NCI-H1092 (cell line): ENCODE data around the gene CPNE4.

Experiments
- DNase-seq: peaks from one replicate; lab custom pipeline; 2025; lab: John Stamatoyannopoulos, UW

The CPNE4 gene

DNA sequence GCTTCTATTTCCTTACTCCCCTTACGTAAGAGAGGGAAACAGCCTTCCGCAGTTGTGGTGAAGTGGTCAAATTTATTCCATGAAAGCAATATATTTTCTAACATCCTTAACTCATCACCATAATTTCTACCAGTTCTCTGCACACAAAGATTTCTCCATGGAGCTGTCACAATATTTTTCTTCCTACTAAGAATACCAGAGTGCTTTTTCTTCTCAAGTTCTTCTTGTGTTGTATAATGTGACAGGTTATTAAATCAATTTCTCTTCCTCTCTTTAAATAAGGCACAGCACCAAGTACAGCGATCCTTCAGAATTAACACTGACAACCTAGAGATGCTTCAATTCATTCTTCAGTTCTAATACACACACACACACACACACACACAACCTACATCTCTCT, 153.0 kb downstream of the CPNE4 start:
- DNase-seq, result no peak

DNA sequence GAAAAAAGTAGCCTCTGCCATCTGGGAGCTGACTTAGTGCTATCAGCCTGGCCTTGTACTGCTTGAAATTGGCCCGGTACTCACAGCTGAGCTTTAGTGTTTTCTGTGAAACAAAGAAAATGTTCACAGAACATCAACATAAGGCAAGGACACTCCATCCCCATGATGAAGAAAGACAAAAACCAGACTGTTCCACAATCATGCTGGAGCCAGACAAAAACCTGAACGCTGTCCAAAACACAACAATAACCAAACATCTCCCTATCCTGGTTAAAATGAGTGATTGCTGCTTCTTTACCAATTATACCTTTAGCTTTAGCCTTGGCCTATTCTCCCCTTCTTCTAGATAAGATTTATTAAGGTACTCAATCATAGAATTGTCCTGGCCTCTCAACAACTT, 153.9 kb downstream of the CPNE4 start:
- no peak for DNase-seq

DNA sequence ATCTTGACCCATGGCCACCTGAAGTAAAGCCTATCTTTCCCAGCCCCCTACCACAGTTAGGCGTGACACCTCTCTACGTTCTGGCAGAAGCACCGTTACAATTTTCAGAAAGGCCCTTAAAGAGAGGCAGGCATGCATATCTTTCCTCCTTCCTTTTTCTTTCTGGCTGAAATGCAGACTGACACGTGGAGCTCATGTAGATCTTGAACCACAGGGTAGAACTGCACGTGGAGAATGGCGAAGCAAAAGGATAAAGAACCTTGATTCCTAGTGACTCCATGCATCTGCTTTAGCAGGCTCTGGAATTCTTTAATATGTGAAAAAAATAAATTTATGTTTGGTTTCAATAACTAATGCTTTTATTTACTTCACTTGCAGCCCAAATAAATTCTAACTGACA, 166.6 kb downstream of the CPNE4 start:
- DNase-seq, result no peak

DNA sequence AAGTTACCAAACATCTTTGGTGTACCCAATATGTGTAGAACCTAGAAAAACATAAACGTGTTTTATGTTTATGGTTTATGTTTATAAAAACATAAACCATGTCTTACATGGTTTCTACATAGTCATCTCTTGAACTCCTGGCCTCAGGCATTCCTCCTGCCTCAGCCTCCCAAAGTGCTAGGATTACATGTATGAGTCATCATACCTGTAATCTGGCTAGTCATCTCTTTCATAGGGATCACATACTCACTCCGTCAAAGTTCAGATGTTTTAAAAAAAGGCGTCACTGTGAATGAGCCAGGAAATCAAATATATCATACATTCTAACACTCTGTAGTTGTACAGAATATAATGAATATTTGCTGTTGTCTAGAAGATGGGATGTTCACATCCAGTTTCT, 178.6 kb downstream of the CPNE4 start:
- no peak for DNase-seq

DNA sequence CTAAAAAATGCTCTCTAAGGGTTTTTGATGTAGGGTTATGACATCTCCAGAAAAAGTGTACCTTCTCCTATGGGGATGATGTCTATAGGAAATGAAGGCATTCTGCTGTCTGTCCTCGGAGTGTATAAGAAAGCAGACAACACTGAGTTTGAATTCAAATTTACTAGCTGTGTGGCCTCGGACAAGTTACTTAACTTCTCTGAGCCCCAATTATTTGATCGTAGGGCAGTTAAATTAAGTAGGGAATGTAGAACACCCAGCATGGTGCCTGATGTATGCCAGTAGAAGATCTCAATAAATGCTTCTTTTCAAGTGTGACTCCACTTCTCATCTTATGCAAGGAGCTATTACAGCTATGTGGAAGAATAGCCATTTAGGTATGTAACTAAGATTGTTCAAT, 184.6 kb downstream of the CPNE4 start:
- DNase-seq, result no peak

DNA sequence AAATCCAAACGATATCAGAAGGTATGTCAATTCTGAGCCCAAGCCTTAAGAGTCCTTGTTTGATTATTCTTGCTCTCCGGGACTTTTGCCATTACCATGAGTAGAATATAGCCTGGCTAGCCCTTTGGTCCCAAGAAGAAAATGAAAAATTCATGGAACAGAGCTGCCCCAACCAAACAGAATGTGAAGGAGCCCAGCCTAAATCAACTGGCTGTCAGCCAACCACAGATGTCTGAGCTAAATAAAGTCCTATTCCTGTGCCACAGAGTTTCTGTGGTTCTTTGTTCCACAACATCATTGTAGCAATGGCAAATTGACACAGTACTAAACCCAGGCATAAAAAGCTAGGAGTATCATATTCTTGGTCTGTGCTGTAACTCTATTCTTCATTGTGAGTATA, 185.2 kb downstream of the CPNE4 start:
- DNase-seq, result no peak

DNA sequence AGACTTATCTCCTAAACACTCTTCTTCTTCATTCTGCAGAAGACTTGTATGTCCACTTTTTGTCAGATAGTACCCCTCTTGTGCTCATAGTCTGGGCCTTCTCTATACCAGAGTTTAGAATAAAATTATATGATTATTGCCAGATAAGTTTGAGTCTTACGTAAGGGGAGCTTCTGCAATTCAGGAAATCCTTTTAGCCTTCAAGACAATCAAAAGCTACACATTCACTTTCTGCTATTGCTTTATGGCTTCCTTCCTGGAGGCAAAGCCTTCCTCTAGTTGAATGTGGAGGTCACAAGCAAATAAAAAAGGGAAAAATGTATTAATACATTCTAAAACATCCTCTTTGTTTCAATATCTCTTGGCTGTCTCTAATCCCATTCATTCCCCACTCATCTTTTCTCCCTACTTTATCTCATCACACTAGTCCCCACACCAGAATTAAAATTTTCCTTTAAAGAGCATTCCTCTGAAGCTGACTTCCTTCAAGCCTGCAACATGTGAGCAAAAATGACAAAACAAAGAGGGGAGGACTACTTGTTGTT, 186.8 kb downstream of the CPNE4 start:
- no peak for DNase-seq

DNA sequence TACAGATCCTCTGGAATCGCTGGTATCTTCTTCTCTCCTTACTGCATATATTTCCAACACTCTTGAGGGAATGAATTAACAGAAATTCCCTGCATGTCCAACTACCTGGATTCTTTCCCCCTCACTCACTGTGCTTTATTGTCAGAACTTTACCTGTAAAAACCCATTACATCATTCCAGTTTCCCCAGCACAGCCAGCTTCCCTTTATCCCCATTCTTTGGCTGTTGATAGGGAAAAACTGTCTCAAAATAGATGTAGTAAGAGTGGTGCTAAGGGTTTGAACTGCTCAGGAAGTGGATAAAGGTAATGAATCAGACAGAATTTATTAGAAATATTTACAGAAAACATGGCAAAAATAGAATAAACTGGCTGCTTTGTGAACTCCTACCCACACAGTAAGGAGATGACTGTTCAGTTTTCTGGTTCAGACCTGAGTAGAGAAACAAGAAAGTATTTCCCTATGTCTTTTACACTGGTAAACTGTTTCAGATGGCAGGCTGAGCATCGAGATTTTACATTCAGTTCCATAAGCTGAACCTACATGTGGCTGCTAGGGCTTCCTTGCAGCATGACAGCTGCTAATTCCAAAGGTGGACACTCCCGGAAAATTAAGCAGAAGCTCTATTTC, 188.4 kb downstream of the CPNE4 start:
- DNase-seq, result no peak

DNA sequence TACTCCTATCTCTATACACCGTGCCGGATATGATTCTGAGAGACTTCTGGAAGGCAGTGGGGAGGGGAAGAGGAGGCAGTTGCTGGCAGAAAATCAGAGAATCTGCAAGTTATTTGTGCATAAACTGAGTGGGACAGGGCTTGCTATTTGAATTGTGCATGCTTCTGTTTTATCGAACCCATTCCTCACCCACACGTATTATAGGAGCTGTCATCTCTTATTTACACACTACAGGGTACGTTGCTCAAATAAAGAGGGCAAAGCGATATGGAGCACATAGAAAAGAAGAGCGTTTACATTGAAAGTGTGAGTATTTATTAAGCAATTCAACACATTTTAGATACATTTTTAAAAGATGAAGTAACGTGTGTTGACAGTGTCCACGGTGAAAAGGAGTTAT, 191.6 kb downstream of the CPNE4 start:
- DNase-seq, result no peak

DNA sequence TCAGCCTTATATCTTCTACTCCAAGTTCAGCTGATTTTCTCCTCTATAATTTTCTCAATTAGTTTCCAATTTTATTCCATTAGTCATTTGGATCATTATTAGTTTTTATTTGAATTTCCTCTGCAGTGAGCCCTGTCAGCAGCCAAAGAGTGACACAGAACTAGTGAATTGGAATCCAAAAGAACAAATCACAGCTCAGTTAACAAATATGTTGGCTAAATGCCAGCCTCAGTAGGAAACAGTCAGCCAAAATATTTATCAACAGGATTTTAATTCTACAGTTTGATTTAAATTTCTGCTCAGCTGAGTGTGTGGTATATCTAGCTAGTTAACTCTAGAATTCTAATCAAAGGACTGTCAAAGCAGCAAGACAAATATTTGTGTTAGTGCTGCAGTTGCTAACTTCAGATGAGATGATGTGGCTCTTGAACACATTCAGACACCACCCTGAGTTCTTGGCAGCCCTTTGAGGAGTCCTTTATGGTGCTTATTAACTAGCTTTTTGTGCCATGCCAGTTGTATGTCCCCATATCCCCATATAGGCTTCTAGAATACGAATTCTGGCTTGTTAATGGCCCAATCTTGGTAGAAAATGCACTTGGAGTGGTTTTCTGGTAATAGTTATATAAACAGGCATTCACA, 194.5 kb downstream of the CPNE4 start:
- DNase-seq, result no peak

DNA sequence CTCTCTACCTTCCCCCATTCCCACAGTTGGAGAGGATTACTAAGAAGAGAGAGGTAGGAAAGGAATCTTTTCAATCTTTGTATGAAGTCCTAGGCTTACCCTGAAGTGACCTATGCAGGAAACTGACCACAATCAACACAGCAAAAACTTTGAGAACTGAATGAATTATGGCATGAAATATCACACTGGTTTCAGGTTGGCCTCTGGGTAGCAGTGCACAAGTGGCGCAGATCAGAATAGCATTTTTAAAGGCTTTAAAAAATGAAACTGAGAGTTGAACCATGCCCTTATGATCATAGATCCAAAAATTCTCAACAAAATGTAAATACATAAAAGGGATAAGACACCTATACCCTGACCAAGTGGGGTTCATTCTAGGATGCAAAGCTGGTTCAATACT, 198.9 kb downstream of the CPNE4 start:
- DNase-seq, result no peak

DNA sequence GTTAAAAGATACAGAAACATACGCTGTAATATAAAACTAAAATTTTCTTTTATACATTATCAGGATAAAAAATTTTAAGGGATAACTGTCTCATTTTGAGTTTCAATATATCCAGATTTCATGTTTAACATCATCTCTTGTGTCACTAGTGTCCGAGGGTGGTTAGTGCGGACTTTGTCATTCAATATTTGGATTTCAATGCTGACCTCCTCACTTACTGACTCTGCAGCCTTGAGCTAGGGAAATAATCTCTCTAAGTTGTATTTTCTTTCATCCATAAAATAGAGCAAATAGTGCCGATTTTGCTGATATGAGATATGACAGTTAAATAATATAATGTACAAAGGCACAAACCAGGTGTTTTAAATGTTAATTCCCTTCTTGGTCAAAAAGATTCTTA, 203.2 kb downstream of the CPNE4 start:
- no peak for DNase-seq

DNA sequence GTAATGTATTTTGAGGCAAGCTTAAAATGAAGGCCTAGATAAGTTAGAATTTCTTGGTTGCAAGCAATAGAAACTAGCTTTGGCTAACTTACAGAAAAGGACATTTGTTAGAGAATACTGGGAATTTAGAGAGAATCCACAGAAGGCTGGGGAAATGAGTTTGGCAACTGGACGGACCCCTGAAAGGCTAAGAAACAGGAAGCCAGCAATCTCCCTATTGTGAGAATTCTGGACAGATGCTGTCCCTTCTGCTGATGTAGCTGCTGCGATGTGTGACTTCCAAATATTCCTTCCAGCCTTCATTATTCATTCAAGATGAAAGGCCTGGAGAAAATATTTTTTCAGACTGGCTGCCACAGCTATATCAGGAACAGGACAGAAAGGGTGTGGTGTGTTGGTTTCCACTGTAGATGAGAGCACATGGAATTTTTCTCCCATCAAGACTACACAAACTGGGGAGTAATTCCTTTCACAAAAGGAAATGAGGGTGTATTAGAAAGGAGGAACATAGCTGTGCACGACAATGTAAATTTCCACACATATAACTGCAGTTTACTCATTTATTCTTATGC, 213.5 kb downstream of the CPNE4 start:
- DNase-seq, result no peak

DNA sequence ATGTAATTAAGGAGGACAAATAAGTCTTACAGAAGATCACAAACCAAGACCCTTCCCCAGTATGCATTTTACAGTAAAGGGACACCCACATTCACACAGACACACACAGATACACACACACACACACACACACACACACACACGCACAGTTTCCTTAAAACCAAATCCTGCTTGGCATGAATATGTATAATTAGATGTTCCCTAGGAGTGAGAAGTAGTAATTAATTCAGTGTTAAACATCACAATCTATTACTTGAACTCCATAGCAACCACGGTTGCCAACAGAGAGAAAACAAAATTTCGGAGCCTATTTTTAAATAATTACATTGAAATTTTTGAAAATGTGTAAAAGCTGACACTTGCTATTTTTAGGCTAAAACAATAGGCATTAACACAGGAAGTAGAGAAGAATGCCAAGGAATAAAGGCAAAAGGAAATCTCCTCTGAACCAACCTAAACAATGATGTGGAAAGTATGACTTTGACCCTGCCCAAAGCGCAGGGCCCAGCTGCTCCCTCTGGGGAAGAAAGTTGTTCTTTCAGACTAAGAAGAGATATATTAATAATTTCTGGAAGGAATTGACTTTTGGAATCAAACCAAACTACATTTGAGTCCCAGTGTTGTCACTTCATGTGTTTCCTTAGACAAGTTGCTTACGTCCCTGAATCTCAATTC, 215.3 kb downstream of the CPNE4 start:
- DNase-seq, result no peak

DNA sequence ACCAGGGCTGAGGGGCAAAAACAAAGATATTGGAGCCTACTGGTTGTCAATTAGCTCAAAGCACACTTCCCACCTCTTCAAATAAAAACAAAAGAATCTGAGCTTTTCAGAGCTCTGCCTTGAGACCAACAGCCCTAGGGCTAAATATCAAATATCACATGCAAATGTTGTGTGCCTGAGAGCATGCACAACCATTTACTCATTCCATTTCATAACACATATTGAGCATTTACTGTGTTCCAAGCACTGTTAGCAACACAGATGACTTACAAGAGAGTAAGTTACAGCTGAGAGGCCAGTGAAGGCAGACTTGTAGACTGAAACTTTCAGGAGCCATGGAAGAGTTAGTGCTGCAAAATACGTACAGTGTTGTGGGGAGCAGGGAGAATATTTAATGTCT, 222.4 kb downstream of the CPNE4 start:
- no peak for DNase-seq

DNA sequence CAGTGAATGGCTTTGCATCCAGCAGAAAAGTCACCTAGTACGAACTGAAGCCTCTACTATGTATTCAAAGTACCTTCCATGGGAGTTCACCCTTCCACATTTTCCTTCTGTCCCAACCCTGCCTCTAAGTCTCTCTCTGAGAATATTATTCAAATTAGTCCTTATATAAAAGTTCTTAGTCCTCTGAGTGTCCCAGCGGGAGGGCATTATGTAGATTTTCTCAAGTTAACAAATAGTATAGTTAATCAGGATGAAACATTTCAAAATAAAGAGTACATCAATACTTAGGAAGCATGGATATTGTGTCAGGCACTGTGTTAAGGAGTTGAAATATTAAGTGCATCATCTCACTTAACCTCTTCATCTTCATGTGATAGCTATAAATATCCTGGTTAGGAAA, 223.3 kb downstream of the CPNE4 start:
- no peak for DNase-seq

DNA sequence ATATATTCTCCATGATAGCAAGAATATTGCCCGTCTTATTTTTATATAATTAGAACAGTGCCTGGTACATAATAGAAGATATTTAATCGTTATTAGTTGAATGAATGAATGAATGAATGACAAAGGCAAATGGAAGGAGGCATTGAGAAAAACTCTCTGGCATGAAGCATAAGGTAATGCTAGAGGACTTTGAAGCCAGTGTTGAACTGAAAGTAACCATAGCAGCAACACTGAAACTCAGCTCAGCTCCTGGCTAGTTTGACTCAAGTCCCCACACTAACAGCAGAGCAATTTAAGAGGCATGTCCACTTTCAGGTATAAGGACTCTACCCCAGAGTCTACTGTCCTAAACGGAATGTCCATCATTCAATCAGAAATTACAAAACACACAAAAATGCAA, 227.0 kb downstream of the CPNE4 start:
- no peak for DNase-seq

DNA sequence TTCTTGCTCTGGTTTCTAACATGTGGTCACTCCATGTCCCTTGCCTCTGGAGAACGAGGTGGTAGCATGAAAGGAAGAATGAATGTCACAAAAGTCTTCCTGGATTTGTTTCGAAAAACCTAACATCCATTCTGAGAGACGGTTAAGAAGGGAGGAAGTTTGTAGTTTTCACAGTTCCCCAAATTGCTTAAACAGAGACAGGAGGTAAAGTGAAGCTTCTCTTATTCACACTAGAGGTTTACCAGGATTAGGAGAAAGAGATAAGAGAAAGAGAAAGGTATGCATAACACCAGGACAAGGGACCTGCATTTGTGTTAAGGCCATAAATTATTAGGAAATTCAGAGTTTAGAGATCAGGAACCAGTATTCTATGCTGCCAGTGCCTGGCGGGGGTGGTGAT, 228.1 kb downstream of the CPNE4 start:
- no peak for DNase-seq

DNA sequence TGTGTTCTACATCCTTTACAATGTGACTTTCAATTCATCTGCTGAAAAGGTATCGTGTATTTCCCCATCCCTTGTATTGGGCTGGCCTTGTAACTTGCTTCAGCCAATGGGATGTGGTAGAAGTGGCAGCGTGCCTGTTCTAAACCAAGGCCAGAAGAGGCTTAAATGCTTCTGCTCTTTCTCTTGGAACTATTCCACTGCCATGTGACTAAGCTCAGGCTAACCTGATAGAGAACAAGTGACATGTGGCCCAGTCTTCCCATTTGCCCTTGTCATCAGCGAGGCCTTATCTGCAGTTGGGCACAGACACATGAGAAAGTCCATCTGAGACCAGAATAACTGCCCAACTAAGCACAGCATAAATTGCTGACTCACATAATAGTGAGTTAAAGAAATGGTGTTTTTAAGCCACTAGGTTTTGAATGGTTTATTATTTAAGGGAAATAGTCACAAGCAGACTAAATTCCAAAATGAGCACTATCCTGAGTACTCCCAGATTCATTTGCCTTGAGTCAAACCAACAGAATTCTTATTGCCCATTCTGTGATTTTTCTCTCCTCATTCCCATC, 230.2 kb downstream of the CPNE4 start:
- no peak for DNase-seq

DNA sequence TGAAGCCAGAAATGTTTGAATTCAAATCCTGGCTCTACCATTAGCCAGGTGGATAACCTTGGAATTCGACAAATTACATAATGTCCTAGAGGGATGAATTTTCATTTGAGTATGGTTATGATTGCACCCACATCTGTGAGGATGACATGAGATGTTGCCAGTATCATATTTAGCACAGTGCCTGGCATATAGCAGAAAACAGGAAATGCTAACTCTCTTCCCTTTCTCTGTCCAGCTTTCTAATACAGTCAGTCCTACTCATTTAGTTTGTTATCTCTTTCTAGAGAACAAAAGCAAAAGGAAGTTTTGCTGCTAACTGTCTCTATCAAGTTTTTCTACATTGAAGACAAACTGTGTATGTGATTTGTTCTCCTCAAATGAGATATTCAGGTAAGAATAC, 231.7 kb downstream of the CPNE4 start:
- DNase-seq, result no peak

DNA sequence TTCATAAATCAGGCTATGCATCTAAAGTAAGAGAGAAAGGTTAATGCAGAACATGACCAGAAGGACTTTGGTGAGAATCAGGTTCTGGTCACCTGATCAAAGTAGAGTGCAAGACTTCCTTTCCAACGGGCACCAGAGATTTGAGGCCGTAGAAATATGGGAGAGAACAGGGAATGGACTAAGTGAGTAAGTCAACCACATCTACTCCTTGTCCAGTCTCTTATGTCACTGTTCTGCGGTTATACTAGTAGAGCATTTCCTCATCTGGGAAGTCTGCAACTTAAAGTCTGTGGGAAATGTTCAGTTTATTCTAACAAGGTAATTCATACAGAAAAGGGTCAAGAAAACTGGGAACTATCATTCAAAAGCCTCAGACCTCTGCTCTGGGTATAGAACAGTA, 232.8 kb downstream of the CPNE4 start:
- DNase-seq, result no peak

DNA sequence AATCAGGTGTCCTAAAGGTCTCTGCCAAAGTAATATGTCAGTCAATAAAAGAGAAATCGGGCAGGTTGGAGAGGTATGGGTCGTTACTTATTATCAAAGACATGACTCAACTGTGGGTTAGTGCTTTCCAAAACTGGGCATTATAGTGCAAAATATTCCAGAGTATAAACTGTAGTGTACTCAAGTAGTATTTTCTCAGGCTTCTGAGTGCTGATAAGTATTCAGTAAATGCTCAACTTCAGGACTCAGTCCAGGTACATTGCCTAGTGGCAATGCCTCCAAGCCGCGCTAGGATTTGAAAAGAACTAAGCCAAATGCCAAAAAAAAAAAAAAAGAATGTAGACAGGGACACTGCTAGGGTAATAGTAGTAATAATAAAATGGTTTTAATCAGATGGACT, 233.2 kb downstream of the CPNE4 start:
- DNase-seq, result no peak

DNA sequence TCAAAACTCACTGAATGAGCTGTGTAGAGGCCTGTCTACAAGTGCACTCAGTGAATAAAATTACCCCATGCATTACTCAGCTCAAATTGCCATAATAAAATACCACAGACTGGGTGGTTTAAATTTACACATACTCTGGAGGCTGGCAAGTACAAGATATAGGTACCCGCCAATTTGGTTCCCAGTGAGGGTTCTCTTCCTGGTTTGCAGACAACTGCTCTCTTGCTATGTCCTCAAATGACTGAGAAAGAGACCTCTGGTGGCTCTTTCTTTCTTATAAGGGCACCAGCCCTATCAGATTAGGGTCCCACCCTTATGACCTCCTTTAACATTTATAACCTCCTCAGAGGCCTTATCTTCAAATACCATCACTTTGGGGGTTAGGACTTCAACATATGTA, 237.0 kb downstream of the CPNE4 start:
- no peak for DNase-seq
